HUDEP-2 (cell line): ENCODE data around the gene HPN.
"Not testable (repeated sequence)": the region's sequence is repeated elsewhere in the genome, so short reads cannot be mapped to it uniquely, and the experiment has no call there.

Source experiments
- DNase-seq, 76 experiments: peaks; one replicate each; lab custom pipeline; 2025; ENCODE audit not compliant: unreplicated experiment in 76 of 76; lab: John Stamatoyannopoulos, UW

The HPN gene

GRCh38 chr19:35100588-35101533, 59.3 kb downstream of the HPN start:
- no peak for DNase-seq

GRCh38 chr19:35101949-35102348, 60.4 kb downstream of the HPN start:
- not testable (repeated sequence) for DNase-seq

- DNase-seq = not testable (repeated sequence)
Measured at GRCh38 chr19:35103614-35104013, 62.1 kb downstream of the HPN start.

GRCh38 chr19:35104361-35104760, 62.8 kb downstream of the HPN start:
- no peak for DNase-seq

GRCh38 chr19:35105047-35105410, 63.5 kb downstream of the HPN start:
- DNase-seq = no peak

GRCh38 chr19:35105411-35106290, 64.1 kb downstream of the HPN start:
- no peak for DNase-seq

GRCh38 chr19:35106291-35106583, 64.7 kb downstream of the HPN start:
- DNase-seq = no peak

GRCh38 chr19:35106898-35107541, 65.5 kb downstream of the HPN start:
- DNase-seq = no peak

GRCh38 chr19:35107545-35107944, 66.0 kb downstream of the HPN start:
- peak in 5 of 76 experiments; percentile 7 to 33 (median 18) for DNase-seq

GRCh38 chr19:35108730-35109129, 67.2 kb downstream of the HPN start:
- DNase-seq = no peak

- DNase-seq = peak in 6 of 76 experiments; percentile 14 to 34 (median 20)
Measured at GRCh38 chr19:35109395-35110112, 68.0 kb downstream of the HPN start.

GRCh38 chr19:35110974-35111373, 69.5 kb downstream of the HPN start:
- no peak for DNase-seq

- DNase-seq = no peak
Measured at GRCh38 chr19:35112995-35113688, 71.6 kb downstream of the HPN start.

GRCh38 chr19:35114353-35115176, 73.0 kb downstream of the HPN start:
- peak in 59 of 76 experiments; percentile 10 to 80 (median 51) for DNase-seq

GRCh38 chr19:35115177-35115951, 73.8 kb downstream of the HPN start, which contains the start of gene FXYD3:
Gene FXYD3 (plus strand): TSS chr19:35115823. CDS start chr19:35119377, 3,554 bp downstream.
- DNase-seq = no peak
